Ramos (cell line): ENCODE measurements around the gene C1orf52.
"Not testable (repeated sequence)": the region's sequence is repeated elsewhere in the genome, so short reads cannot be mapped to it uniquely, and the experiment has no call there.

Source experiments
- in situ Hi-C: fragments of 300-500 bp; cut with MboI; formaldehyde crosslinking; loops from one replicate; pipeline ENCODE4 v1.14.3; 2022; ENCODE audit warnings: low sequenced_read_pairs; ENCODE audit not compliant: unreplicated experiment

C1orf52 gene

GRCh38 chr1:85279458-85280080, 20.1 kb upstream of the C1orf52 start:
- in situ Hi-C loops: no loop called here

- in situ Hi-C loops: no loop called here
Observed at GRCh38 chr1:85278853-85279314, 19.4 kb upstream of the C1orf52 start.

- in situ Hi-C loops: no loop called here
Observed at GRCh38 chr1:85277802-85278201, 18.3 kb upstream of the C1orf52 start.

- in situ Hi-C loops: no loop called here
Observed at GRCh38 chr1:85276978-85277639, 17.6 kb upstream of the C1orf52 start.

GRCh38 chr1:85276215-85276977, 16.9 kb upstream of the C1orf52 start, which contains the start of gene BCL10:
BCL10 (minus strand) TSS chr1:85276632; CDS start chr1:85276352, 280 bp downstream.
- in situ Hi-C loops: no loop called here

GRCh38 chr1:85275701-85276214, 16.3 kb upstream of the C1orf52 start:
- in situ Hi-C loops: no loop called here

- in situ Hi-C loops: loop anchor here (25.0 kb wide), 1 partner anchor 588 kb away; the partner anchor contains the start of gene SSX2IP
Observed at GRCh38 chr1:85274969-85275453, 15.5 kb upstream of the C1orf52 start.

GRCh38 chr1:85273397-85273796, 13.9 kb upstream of the C1orf52 start:
- in situ Hi-C loops: loop anchor here (25.0 kb wide), 1 partner anchor 586 kb away; the partner anchor contains the start of gene SSX2IP

GRCh38 chr1:85268801-85269585, 9.5 kb upstream of the C1orf52 start:
- in situ Hi-C loops: loop anchor here (25.0 kb wide), 1 partner anchor 582 kb away; the partner anchor contains the start of gene SSX2IP

GRCh38 chr1:85267313-85267712, 7.9 kb upstream of the C1orf52 start:
- in situ Hi-C loops: loop anchor here (25.0 kb wide), 1 partner anchor 580 kb away; the partner anchor contains the start of gene SSX2IP

GRCh38 chr1:85264150-85264549, 4.7 kb upstream of the C1orf52 start:
- in situ Hi-C loops: loop anchor here (25.0 kb wide), 1 partner anchor 577 kb away; the partner anchor contains the start of gene SSX2IP

GRCh38 chr1:85262985-85263384, 3.5 kb upstream of the C1orf52 start:
- in situ Hi-C loops: loop anchor here (25.0 kb wide), 1 partner anchor 576 kb away; the partner anchor contains the start of gene SSX2IP

- in situ Hi-C loops: loop anchor here (5.0 to 25.0 kb wide), 2 partner anchors 323 to 573 kb away; partner anchors contain the start of gene SSX2IP
Observed at GRCh38 chr1:85259912-85260274, 431 bp upstream of the C1orf52 start.

- in situ Hi-C loops: loop anchor here (5.0 to 25.0 kb wide), 2 partner anchors 321 to 571 kb away; partner anchors contain the start of gene SSX2IP
Observed at GRCh38 chr1:85258536-85259117, 835 bp downstream of the C1orf52 start.

- in situ Hi-C loops: not testable (repeated sequence)
Observed at GRCh38 chr1:85249042-85249441, 10.4 kb downstream of the C1orf52 start.

GRCh38 chr1:85245891-85246290, 13.6 kb downstream of the C1orf52 start:
- in situ Hi-C loops: no loop called here

GRCh38 chr1:85245456-85245855, 14.0 kb downstream of the C1orf52 start:
- in situ Hi-C loops: no loop called here

- in situ Hi-C loops: no loop called here
Observed at GRCh38 chr1:85244271-85245061, 15.0 kb downstream of the C1orf52 start.
